ENCODE results near the gene PPARD. TPM values are rescaled to one million over a fixed set of nuclear protein-coding genes. Genes with fewer than 3 reads are reported as not detected.
"Not testable (repeated sequence)": the region's sequence is repeated elsewhere in the genome, so short reads cannot be mapped to it uniquely, and the experiment has no call there.

Gene PPARD
- total and polyA plus RNA-seq, 2 donors from 2014 or later = 13.2 to 24.4 TPM

DNA sequence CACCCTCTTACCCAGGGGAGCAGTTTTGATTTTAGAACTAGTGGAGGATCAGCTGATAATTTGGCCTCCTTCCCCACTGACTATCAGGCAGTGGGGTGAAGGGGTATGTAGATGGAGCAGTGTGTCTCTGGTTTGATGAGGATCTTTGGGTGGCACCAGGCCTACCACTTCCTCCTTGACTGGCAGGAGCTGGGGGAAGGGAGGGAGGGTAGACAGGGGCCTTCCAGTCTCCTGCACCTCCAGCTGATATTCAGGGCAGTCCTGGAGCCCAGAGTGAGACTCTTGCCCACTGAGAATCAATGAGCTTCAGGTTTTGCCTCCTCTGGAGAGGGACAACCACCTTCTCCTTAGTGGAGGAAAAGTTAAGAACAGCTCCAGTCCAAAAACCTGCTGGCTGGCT is 41.5 kb upstream of the PPARD start:
- Histone ChIP-seq H3K4me3 (ENCODE audit: low read length in 3 of 3) (no peak overlapping the region), H3K9me3 (ENCODE audit: control insufficient read depth in 2 of 3, insufficient read depth in 1 of 3, low read length in 3 of 3) (no peaks in the 10 kb centered on the region), H3K27me3 (ENCODE audit: control insufficient read depth, insufficient read depth, low read length) (no peaks in the 10 kb centered on the region), H3K9ac (ENCODE audit: low read length in 3 of 3) (no peak overlapping the region), H3K27ac (ENCODE audit: low read depth in 2 of 2, low read length in 2 of 2) (no peak overlapping the region), H3K36me3 (ENCODE audit: control insufficient read depth in 2 of 3, insufficient read depth in 3 of 3, low read length in 3 of 3) (no peaks in the 10 kb centered on the region), H3K4me1 (ENCODE audit: control insufficient read depth in 2 of 3, insufficient read depth in 2 of 3, low read depth in 1 of 3, low read length in 3 of 3) (peaks cover 0 to 10% (median 0%) of the 10 kb centered on the region in 3 donors)
- FAIRE-seq (no peak), DNase-seq (no peak)
- intact Hi-C loops (cut with DNase I) = no loop called here
- TF ChIP-seq, protein P1, sequence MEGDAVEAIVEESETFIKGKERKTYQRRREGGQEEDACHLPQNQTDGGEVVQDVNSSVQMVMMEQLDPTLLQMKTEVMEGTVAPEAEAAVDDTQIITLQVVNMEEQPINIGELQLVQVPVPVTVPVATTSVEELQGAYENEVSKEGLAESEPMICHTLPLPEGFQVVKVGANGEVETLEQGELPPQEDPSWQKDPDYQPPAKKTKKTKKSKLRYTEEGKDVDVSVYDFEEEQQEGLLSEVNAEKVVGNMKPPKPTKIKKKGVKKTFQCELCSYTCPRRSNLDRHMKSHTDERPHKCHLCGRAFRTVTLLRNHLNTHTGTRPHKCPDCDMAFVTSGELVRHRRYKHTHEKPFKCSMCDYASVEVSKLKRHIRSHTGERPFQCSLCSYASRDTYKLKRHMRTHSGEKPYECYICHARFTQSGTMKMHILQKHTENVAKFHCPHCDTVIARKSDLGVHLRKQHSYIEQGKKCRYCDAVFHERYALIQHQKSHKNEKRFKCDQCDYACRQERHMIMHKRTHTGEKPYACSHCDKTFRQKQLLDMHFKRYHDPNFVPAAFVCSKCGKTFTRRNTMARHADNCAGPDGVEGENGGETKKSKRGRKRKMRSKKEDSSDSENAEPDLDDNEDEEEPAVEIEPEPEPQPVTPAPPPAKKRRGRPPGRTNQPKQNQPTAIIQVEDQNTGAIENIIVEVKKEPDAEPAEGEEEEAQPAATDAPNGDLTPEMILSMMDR (IDR thresholded peaks at IDR 0.05; ENCODE audit: borderline replicate concordance, extremely low read depth, insufficient read depth) = no peak

DNA sequence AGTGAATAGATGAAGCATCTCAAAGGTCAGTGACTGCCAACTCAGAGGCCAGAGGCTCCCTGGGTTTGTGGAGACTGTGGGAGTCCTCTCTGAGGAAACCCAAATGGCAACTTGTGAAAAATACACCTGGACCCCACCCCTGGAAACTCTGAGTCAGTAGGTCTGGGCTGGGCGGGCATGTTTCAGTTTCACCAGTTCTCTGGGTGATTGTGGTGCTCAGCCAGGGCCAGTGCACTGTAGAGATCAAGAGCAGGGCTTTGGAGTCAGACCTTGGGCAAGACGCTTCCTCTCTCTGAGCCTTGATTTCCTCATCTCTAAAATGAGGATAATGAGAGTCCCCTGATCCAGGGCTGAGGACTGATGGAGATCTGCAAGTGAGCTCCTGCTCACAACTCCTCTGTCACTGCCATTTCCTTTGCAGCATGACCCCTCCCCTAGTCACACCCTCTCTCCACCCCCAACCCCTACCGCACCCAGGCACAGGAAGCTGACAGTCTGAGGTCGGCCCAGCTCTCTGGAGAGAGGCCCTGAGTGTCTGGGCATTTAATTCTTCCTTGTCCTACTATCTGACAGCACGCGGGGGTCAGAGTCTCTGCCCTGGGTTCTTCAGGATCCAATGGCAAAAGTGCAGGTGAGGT is 39.6 kb upstream of the PPARD start:
- H3K27ac ChIP-seq (ENCODE audit: low read depth in 2 of 2, low read length in 2 of 2) = peak overlapping the region in 1 of 2 donors; percentile 4
- H3K36me3 ChIP-seq (ENCODE audit: control insufficient read depth in 2 of 3, insufficient read depth in 3 of 3, low read length in 3 of 3) = no peaks in the 10 kb centered on the region
- no peaks in the 10 kb centered on the region for H3K9me3 ChIP-seq (ENCODE audit: control insufficient read depth in 2 of 3, insufficient read depth in 1 of 3, low read length in 3 of 3)
- intact Hi-C loops (cut with DNase I) = no loop called here
- H3K27me3 ChIP-seq (ENCODE audit: control insufficient read depth, insufficient read depth, low read length) = no peaks in the 10 kb centered on the region
- FAIRE-seq (no peak), DNase-seq (peak in 1 of 5 donors; percentile 33)
- peaks cover 0 to 4% (median 0%) of the 10 kb centered on the region in 3 donors for H3K4me1 ChIP-seq (ENCODE audit: control insufficient read depth in 2 of 3, insufficient read depth in 2 of 3, low read depth in 1 of 3, low read length in 3 of 3)
- no peak overlapping the region for H3K4me3 ChIP-seq (ENCODE audit: low read length in 3 of 3)
- H3K9ac ChIP-seq (ENCODE audit: low read length in 3 of 3) = no peak overlapping the region
- TF ChIP-seq, protein P1 (IDR thresholded peaks at IDR 0.05; ENCODE audit: borderline replicate concordance, extremely low read depth, insufficient read depth) = no peak

DNA sequence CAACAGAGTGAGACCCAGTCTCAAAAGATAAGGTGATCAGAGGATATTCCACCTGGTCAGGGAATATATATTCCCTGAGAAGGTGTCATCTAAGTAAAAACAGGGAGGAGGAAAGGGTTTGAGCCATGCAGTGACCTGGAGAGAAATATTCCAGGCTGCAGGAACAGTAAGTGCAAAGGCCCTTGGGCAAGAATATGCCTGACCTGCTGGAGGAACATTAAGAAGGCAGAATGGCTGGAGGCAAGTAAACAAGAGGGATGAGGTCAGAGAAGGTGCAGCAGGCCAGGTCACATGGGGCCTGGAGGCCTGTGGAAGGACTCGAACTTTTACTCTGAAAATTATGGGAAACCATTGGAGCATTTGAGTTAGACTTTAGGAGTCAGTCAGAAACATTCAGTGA is 38.1 kb upstream of the PPARD start:
- intact Hi-C loops (cut with DNase I) = no loop called here
- FAIRE-seq = no peak
- H3K36me3 ChIP-seq (ENCODE audit: control insufficient read depth in 2 of 3, insufficient read depth in 3 of 3, low read length in 3 of 3) = no peaks in the 10 kb centered on the region
- no peak overlapping the region for H3K4me3 ChIP-seq (ENCODE audit: low read length in 3 of 3)
- H3K9ac ChIP-seq (ENCODE audit: low read length in 3 of 3) = no peak overlapping the region
- H3K9me3 ChIP-seq (ENCODE audit: control insufficient read depth in 2 of 3, insufficient read depth in 1 of 3, low read length in 3 of 3) = no peaks in the 10 kb centered on the region
- no peaks in the 10 kb centered on the region for H3K4me1 ChIP-seq (ENCODE audit: control insufficient read depth in 2 of 3, insufficient read depth in 2 of 3, low read depth in 1 of 3, low read length in 3 of 3)
- H3K27ac ChIP-seq (ENCODE audit: low read depth in 2 of 2, low read length in 2 of 2) = no peak overlapping the region
- no peaks in the 10 kb centered on the region for H3K27me3 ChIP-seq (ENCODE audit: control insufficient read depth, insufficient read depth, low read length)
- DNase-seq = no peak
- TF ChIP-seq, protein P1 (IDR thresholded peaks at IDR 0.05; ENCODE audit: borderline replicate concordance, extremely low read depth, insufficient read depth) = no peak

DNA sequence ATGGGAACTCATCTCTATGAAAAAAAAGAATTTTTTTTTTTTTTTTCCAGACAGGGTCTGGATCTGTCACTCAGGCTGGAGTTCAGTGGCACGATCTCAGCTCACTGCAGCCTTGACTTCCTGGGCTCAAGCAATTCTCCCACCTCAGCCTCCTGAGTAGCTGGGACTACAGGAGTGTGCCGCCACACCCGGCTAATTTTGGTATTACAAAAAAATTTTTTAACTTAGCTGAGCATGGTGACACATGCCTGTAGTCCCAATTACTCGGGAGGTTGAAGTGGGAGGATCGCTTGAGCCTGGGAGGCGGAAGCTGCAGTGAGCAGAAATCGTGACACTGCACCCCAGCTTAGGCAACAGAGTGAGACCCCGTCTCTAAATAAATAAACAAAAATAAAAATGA is 37.2 kb upstream of the PPARD start:
- FAIRE-seq = no peak
- no peak overlapping the region for H3K4me3 ChIP-seq (ENCODE audit: low read length in 3 of 3)
- H3K27me3 ChIP-seq (ENCODE audit: control insufficient read depth, insufficient read depth, low read length) = no peaks in the 10 kb centered on the region
- H3K9ac ChIP-seq (ENCODE audit: low read length in 3 of 3) = no peak overlapping the region
- no peak overlapping the region for H3K27ac ChIP-seq (ENCODE audit: low read depth in 2 of 2, low read length in 2 of 2)
- no peak for DNase-seq
- TF ChIP-seq, protein P1 (IDR thresholded peaks at IDR 0.05; ENCODE audit: borderline replicate concordance, extremely low read depth, insufficient read depth) = no peak
- intact Hi-C loops (cut with DNase I) = no loop called here
- no peaks in the 10 kb centered on the region for H3K9me3 ChIP-seq (ENCODE audit: control insufficient read depth in 2 of 3, insufficient read depth in 1 of 3, low read length in 3 of 3)
- no peaks in the 10 kb centered on the region for H3K36me3 ChIP-seq (ENCODE audit: control insufficient read depth in 2 of 3, insufficient read depth in 3 of 3, low read length in 3 of 3)
- H3K4me1 ChIP-seq (ENCODE audit: control insufficient read depth in 2 of 3, insufficient read depth in 2 of 3, low read depth in 1 of 3, low read length in 3 of 3) = no peaks in the 10 kb centered on the region

DNA sequence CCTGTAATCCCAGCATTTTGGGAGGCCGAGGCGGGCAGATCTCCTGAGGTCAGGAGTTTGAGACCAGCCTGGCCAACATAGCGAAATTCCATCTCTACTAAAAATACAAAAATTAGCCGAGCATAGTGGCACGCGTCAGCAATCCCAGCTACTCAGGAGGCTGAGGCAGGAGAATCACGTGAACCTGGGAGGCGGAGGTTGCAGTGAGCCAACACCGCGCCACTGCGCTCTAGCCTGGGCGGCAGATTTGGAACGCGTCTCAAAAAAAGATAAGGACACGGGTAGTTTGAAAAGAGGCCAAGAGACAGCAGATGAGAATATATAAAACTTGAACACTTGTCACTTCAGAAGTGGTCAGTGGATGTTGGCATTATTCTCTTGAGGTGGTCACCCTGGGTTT is 35.2 kb upstream of the PPARD start:
- H3K9ac ChIP-seq (ENCODE audit: low read length in 3 of 3); H3K4me3 ChIP-seq (ENCODE audit: low read length in 3 of 3); intact Hi-C loops (cut with DNase I); H3K27me3 ChIP-seq (ENCODE audit: control insufficient read depth, insufficient read depth, low read length); DNase-seq; H3K4me1 ChIP-seq (ENCODE audit: control insufficient read depth in 2 of 3, insufficient read depth in 2 of 3, low read depth in 1 of 3, low read length in 3 of 3); FAIRE-seq; H3K36me3 ChIP-seq (ENCODE audit: control insufficient read depth in 2 of 3, insufficient read depth in 3 of 3, low read length in 3 of 3); H3K9me3 ChIP-seq (ENCODE audit: control insufficient read depth in 2 of 3, insufficient read depth in 1 of 3, low read length in 3 of 3); H3K27ac ChIP-seq (ENCODE audit: low read depth in 2 of 2, low read length in 2 of 2): not testable (repeated sequence)
